HL-60 (cell line): ENCODE data around the gene PTP4A2.

Experiments
- CTCF ChIP-seq: IDR thresholded peaks from one replicate; pipeline ENCODE4 v1.5.1; 2011; ENCODE audit warnings: low read length, control low read depth, inconsistent platforms; ENCODE audit not compliant: insufficient read depth
- GABPA ChIP-seq: IDR thresholded peaks from 2 replicates; pipeline ENCODE4 v1.6.1; 2012; ENCODE audit warnings: low read depth
- POLR2AphosphoS5 ChIP-seq: IDR thresholded peaks from 2 replicates; pipeline ENCODE4 v1.6.1; 2012; ENCODE audit warnings: low read depth
- REST ChIP-seq: IDR thresholded peaks from 2 replicates; pipeline ENCODE4 v1.6.1; 2012; ENCODE audit warnings: low read depth; ENCODE audit not compliant: insufficient replicate concordance
- SPI1 ChIP-seq: IDR thresholded peaks from 2 replicates; pipeline ENCODE4 v1.6.1; 2012; ENCODE audit warnings: low read depth, mild to moderate bottlenecking, borderline replicate concordance

GRCh38 chr1:31860581-31860980 lies 77.6 kb downstream of the PTP4A2 start:
- TF ChIP-seq POLR2AphosphoS5 (no peak), CTCF (no peak), REST (no peak), SPI1 (no peak), GABPA (no peak)
